Bronchial epithelial cell (primary cell): ENCODE results near the gene KCND3. TPM values are rescaled to one million over a fixed set of nuclear protein-coding genes. Genes with fewer than 3 reads are reported as not detected.

ENCODE experiments used
- DNase-seq: peaks from one replicate; pipeline ENCODE4 v3.0.0-alpha.2; 2010; ENCODE audit warnings: low read depth
- FAIRE-seq: peaks from 2 replicates; lab custom pipeline; 2011; peaks lifted over from hg19 to GRCh38; lab: Jason Lieb, UNC
- H3K27me3 ChIP-seq: 2 replicates; pipeline ENCODE4 v1.5.1; 2011; ENCODE audit warnings: low read length; ENCODE audit not compliant: control insufficient read depth, insufficient read depth
- H3K36me3 ChIP-seq: 2 replicates; pipeline ENCODE4 v1.5.1; 2011; ENCODE audit warnings: low read length; ENCODE audit not compliant: control insufficient read depth, insufficient read depth
- H3K4me3 ChIP-seq: 2 replicates; pipeline ENCODE4 v1.5.1; 2011; ENCODE audit warnings: mild to moderate bottlenecking, low read depth, low read length, control low read depth
- CTCF ChIP-seq: IDR thresholded peaks from 2 replicates; pipeline ENCODE4 v1.5.1; 2011; ENCODE audit warnings: mild to moderate bottlenecking, moderate library complexity, low read length, control low read depth, inconsistent platforms; ENCODE audit not compliant: insufficient read depth, severe bottlenecking
- total RNA-seq: library from RNA; depleted of rRNA; stranded (reverse); fragments of >200 nt; gene quantifications from 2 replicates; pipeline ENCODE4 v1.2.1, GENCODE V29; 2014

Gene KCND3
- total RNA-seq, 1 donor from 2014 or later, result under 0.01 TPM

GRCh38 chr1:111958075-111958474 is 31.4 kb downstream of the KCND3 start:
- DNase-seq (no peak), FAIRE-seq (no peak)
- Histone ChIP-seq H3K27me3 (peaks cover 4% of the 10 kb centered on the region), H3K4me3 (no peak overlapping the region), H3K36me3 (no peaks in the 10 kb centered on the region)
- TF ChIP-seq CTCF, result no peak

- H3K4me3 ChIP-seq, result no peak overlapping the region
- no peaks in the 10 kb centered on the region for H3K36me3 ChIP-seq
- no peak for DNase-seq
- no peak for FAIRE-seq
- no peak for TF ChIP-seq CTCF
- H3K27me3 ChIP-seq, result peaks cover 4% of the 10 kb centered on the region
Measured at GRCh38 chr1:111956155-111956771, 33.2 kb downstream of the KCND3 start.

GRCh38 chr1:111955755-111956154 is 33.7 kb downstream of the KCND3 start:
- Histone ChIP-seq H3K4me3 (no peak overlapping the region), H3K27me3 (peaks cover 2% of the 10 kb centered on the region), H3K36me3 (no peaks in the 10 kb centered on the region)
- DNase-seq (peak; percentile 56), FAIRE-seq (no peak)
- TF ChIP-seq CTCF, result no peak

- no peak overlapping the region for H3K4me3 ChIP-seq
- no peak for FAIRE-seq
- no peak for TF ChIP-seq CTCF
Measured at GRCh38 chr1:111953797-111954196, 35.7 kb downstream of the KCND3 start.

GRCh38 chr1:111952125-111952657 is 37.3 kb downstream of the KCND3 start:
- FAIRE-seq, result no peak
- DNase-seq, result peak; percentile 83

More at GRCh38 chr1:111953797-111954196, 35.7 kb downstream of the KCND3 start:
- H3K36me3 ChIP-seq, result no peaks in the 10 kb centered on the region
- no peak for DNase-seq
- no peaks in the 10 kb centered on the region for H3K27me3 ChIP-seq

More at GRCh38 chr1:111952125-111952657, 37.3 kb downstream of the KCND3 start:
- H3K36me3 ChIP-seq, result no peaks in the 10 kb centered on the region
- TF ChIP-seq CTCF, result no peak
- H3K4me3 ChIP-seq, result no peak overlapping the region
- H3K27me3 ChIP-seq, result no peaks in the 10 kb centered on the region
